Testis (tissue), 5 donors: ENCODE measurements around the gene DGCR8. TPM values are rescaled to one million over a fixed set of nuclear protein-coding genes. Genes with fewer than 3 reads are reported as not detected.

Experiments
- DNase-seq: peaks from one replicate; pipeline ENCODE4 v3.0.0-alpha.2; 2019
- H3K27ac ChIP-seq, 2 donors: fragments of 200-600 bp; sonication (generic); one replicate each; pipeline ENCODE4 v1.5.1; 2019
- H3K27me3 ChIP-seq: fragments of 200-600 bp; sonication (generic); one replicate; pipeline ENCODE4 v1.5.1; 2019
- H3K36me3 ChIP-seq: fragments of 200-600 bp; sonication (generic); one replicate; pipeline ENCODE4 v1.5.1; 2017; ENCODE audit warnings: low read depth; ENCODE audit errors: missing control alignments
- H3K4me1 ChIP-seq: fragments of 200-600 bp; sonication (generic); one replicate; pipeline ENCODE4 v1.5.1; 2019
- H3K4me3 ChIP-seq, 2 donors: fragments of 200-600 bp; sonication (generic); one replicate each; pipeline ENCODE4 v1.5.1; 2017 to 2019
- H3K9me3 ChIP-seq: fragments of 200-600 bp; sonication (generic); one replicate; pipeline ENCODE4 v1.5.1; 2017
- POLR2A ChIP-seq: fragments of 450-650 bp; IDR thresholded peaks from one replicate; pipeline ENCODE4 v1.6.1; 2017; ENCODE audit warnings: antibody characterized with exemption, mild to moderate bottlenecking, moderate library complexity
- WGBS, 2 donors: methylation state at CpG; one replicate each; pipeline ENCODE4 v1.1.5; 2018; 5-methylcytosine and 5-hydroxymethylcytosine counted together
- intact Hi-C: fragments of 100-400 bp; cut with DNase I; formaldehyde crosslinking; loops from one replicate; pipeline ENCODE4 v1.15.1; 2023; ENCODE audit warnings: low total_unique reads
- long read RNA-seq, 2 donors: transcript quantifications; one replicate each; lab custom pipeline, GENCODE V29; 2026
- polyA plus RNA-seq: library from polyadenylated mRNA; stranded (reverse); fragments of 350-450 nt; fragmentation: Illumina TruSeq; extraction: RNeasy Lipid Tissue Mini Kit (QIAGEN cat#74804); gene quantifications from one replicate; pipeline ENCODE4 v1.2.3, GENCODE V29; 2014; ENCODE audit warnings: low read depth, low replicate concordance; ENCODE audit not compliant: insufficient read depth
- total RNA-seq, 2 donors: library from RNA; depleted of rRNA; stranded (reverse); fragments of >200 nt; gene quantifications; one replicate each; pipeline ENCODE4 v1.2.3, GENCODE V29; 2016
- TF ChIP-seq, protein P1 (sequence below), 3 experiments: fragments of 450-650 bp in 2 of 3; fragments of 200-600 bp in 1 of 3; sonication (generic) in 1 of 3; IDR thresholded peaks; one replicate each; pipeline ENCODE4 v1.5.1; 2016 to 2019; ENCODE audit warnings: antibody characterized with exemption in 3 of 3, mild to moderate bottlenecking in 2 of 3, moderate library complexity in 1 of 3

DGCR8 gene
- total RNA-seq (10 to 100 TPM; 64.8 to 83.7 TPM), polyA plus RNA-seq (44.4 TPM)
- long read RNA-seq, donor 1, full-length matches to known transcripts: 3 of 3 reads
- long read RNA-seq, donor 1, partial matches to known transcripts: 0 of 3 reads
- long read RNA-seq, donor 1, other reads (novel, unspliced or antisense): 0 of 3 reads
- long read RNA-seq, donor 2: 0 reads

DNA sequence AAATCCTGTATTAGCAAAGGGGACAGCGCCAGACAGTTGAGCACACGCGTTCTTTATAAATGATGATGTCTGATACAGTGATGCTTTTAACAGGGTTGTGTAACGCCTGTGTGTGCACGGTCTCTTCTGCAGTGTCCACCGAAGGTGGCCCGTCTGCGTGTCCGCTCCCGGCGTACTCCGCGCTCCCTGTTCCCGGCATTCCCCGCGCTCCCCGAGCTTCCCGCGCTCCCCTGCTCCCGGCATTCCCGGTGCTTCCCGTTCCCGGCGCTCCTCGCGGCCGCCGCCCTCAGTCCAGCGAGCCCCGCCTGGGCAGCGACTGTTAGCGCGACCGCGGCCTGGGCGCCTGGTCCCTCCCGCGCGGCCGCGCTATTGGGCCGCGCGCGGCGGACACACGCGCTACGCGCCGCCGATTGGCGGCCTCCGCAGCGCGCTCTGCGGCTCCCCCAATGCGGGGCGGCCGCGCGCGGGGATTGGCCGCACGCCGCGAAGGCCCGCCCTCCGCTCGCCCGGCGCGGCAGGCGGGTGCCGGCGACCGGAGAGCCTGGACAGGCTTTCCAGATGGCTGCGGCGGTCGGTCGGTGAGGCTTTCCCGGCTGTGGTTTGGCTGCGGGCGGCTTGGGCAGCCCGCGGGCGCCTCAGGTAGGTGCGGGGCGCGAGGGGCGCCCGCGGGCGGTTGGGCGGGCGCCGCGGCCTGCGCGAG lies at the start of gene DGCR8:
DGCR8 (plus strand) TSS at position 497 of the 700 bp plus-strand sequence. CDS start 5,723 bp downstream, outside the sequence.
- no peak for TF ChIP-seq POLR2A
- TF ChIP-seq, protein P1, sequence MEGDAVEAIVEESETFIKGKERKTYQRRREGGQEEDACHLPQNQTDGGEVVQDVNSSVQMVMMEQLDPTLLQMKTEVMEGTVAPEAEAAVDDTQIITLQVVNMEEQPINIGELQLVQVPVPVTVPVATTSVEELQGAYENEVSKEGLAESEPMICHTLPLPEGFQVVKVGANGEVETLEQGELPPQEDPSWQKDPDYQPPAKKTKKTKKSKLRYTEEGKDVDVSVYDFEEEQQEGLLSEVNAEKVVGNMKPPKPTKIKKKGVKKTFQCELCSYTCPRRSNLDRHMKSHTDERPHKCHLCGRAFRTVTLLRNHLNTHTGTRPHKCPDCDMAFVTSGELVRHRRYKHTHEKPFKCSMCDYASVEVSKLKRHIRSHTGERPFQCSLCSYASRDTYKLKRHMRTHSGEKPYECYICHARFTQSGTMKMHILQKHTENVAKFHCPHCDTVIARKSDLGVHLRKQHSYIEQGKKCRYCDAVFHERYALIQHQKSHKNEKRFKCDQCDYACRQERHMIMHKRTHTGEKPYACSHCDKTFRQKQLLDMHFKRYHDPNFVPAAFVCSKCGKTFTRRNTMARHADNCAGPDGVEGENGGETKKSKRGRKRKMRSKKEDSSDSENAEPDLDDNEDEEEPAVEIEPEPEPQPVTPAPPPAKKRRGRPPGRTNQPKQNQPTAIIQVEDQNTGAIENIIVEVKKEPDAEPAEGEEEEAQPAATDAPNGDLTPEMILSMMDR (IDR thresholded peaks at IDR 0.05): no peak
- peaks cover 34% of the 10 kb centered on the region for H3K4me1 ChIP-seq
- intact Hi-C loops: no loop called here
- no peaks in the 10 kb centered on the region for H3K27me3 ChIP-seq
- H3K27ac ChIP-seq: peak within 1 kb of the TSS; percentile 72 to 94
- H3K9me3 ChIP-seq: no peaks in the 10 kb centered on the region
- WGBS, 2 donors: 0 to 1% methylated on average over 16 to 27 of the region's 100 CpGs
- peak within 1 kb of the TSS; percentile 80 to 95 for H3K4me3 ChIP-seq
- H3K36me3 ChIP-seq: no peaks in the 10 kb centered on the region
- DNase-seq: peak; percentile 96

- WGBS, 2 donors: 85 to 91% methylated on average over 7 to 15 of the region's 16 CpGs
- no peak overlapping the region for H3K4me3 ChIP-seq
- intact Hi-C loops: no loop called here
- peaks cover 10% of the 10 kb centered on the region for H3K4me1 ChIP-seq
- H3K27me3 ChIP-seq: no peaks in the 10 kb centered on the region
- DNase-seq: no peak
- no peak for TF ChIP-seq POLR2A
- TF ChIP-seq, protein P1 (IDR thresholded peaks at IDR 0.05): no peak
- H3K9me3 ChIP-seq: no peaks in the 10 kb centered on the region
- H3K36me3 ChIP-seq: no peaks in the 10 kb centered on the region
- H3K27ac ChIP-seq: no peak overlapping the region
These were observed 48.2 kb upstream of the DGCR8 start for GRCh38 chr22:20031732-20032406.

GRCh38 chr22:20032407-20032991 lies 47.5 kb upstream of the DGCR8 start:
- Histone ChIP-seq H3K36me3 (no peaks in the 10 kb centered on the region), H3K4me1 (peaks cover 10% of the 10 kb centered on the region), H3K4me3 (no peak overlapping the region), H3K27me3 (no peaks in the 10 kb centered on the region), H3K27ac (no peak overlapping the region), H3K9me3 (no peaks in the 10 kb centered on the region)
- no peak for TF ChIP-seq POLR2A
- WGBS, 2 donors: 94 to 97% methylated on average over 5 to 7 of the region's 7 CpGs
- no peak for DNase-seq
- intact Hi-C loops: no loop called here

GRCh38 chr22:20033045-20033706 lies 46.9 kb upstream of the DGCR8 start:
- DNase-seq: peak; percentile 73
- H3K4me3 ChIP-seq: no peak overlapping the region
- no peak overlapping the region for H3K27ac ChIP-seq
- WGBS, 2 donors: 49 to 84% methylated on average over 5 to 14 of the region's 14 CpGs
- TF ChIP-seq, protein P1 (IDR thresholded peaks at IDR 0.05): no peak
- TF ChIP-seq POLR2A: no peak
- H3K4me1 ChIP-seq: peaks cover 10% of the 10 kb centered on the region
- no peaks in the 10 kb centered on the region for H3K36me3 ChIP-seq
- no peaks in the 10 kb centered on the region for H3K9me3 ChIP-seq
- intact Hi-C loops: no loop called here
- no peaks in the 10 kb centered on the region for H3K27me3 ChIP-seq
